ENCODE results near the gene SELENOP.

The SELENOP gene

GRCh38 chr5:42799668-42800114, 12.0 kb downstream of the SELENOP start:
- H3K4me3 ChIP-seq (ENCODE audit: low read depth in 1 of 5, low read length in 5 of 5): no peak overlapping the region
- H3K27ac ChIP-seq (ENCODE audit: low read depth, low read length): no peak overlapping the region
- H3K36me3 ChIP-seq (ENCODE audit: control insufficient read depth in 5 of 5, insufficient read depth in 5 of 5, low read length in 5 of 5): peaks cover 30 to 46% (median 40%) of the 10 kb centered on the region in 5 donors
- no peaks in the 10 kb centered on the region for H3K27me3 ChIP-seq (ENCODE audit: control insufficient read depth in 5 of 5, insufficient read depth in 4 of 5, low read length in 5 of 5)
- peaks cover 0 to 3% (median 0%) of the 10 kb centered on the region in 5 donors for H3K9me3 ChIP-seq (ENCODE audit: control insufficient read depth in 5 of 5, low read length in 5 of 5)
- H3K9ac ChIP-seq (ENCODE audit: low read length in 5 of 5): no peak overlapping the region
- H3K4me1 ChIP-seq (ENCODE audit: control insufficient read depth in 5 of 5, insufficient read depth in 5 of 5, low read length in 5 of 5): no peaks in the 10 kb centered on the region

- no peak overlapping the region for H3K4me3 ChIP-seq (ENCODE audit: low read depth in 1 of 5, low read length in 5 of 5)
- no peak overlapping the region for H3K27ac ChIP-seq (ENCODE audit: low read depth, low read length)
- no peak overlapping the region for H3K9ac ChIP-seq (ENCODE audit: low read length in 5 of 5)
- no peaks in the 10 kb centered on the region for H3K27me3 ChIP-seq (ENCODE audit: control insufficient read depth in 5 of 5, insufficient read depth in 4 of 5, low read length in 5 of 5)
- peaks cover 0 to 3% (median 0%) of the 10 kb centered on the region in 5 donors for H3K9me3 ChIP-seq (ENCODE audit: control insufficient read depth in 5 of 5, low read length in 5 of 5)
- no peaks in the 10 kb centered on the region for H3K4me1 ChIP-seq (ENCODE audit: control insufficient read depth in 5 of 5, insufficient read depth in 5 of 5, low read length in 5 of 5)
- peaks cover 27 to 43% (median 36%) of the 10 kb centered on the region in 5 donors for H3K36me3 ChIP-seq (ENCODE audit: control insufficient read depth in 5 of 5, insufficient read depth in 5 of 5, low read length in 5 of 5)
Observed at GRCh38 chr5:42799241-42799608, 12.5 kb downstream of the SELENOP start.

GRCh38 chr5:42798284-42799240, 13.1 kb downstream of the SELENOP start:
- Histone ChIP-seq H3K9me3 (ENCODE audit: control insufficient read depth in 5 of 5, low read length in 5 of 5) (peaks cover 0 to 5% (median 3%) of the 10 kb centered on the region in 5 donors), H3K27me3 (ENCODE audit: control insufficient read depth in 5 of 5, insufficient read depth in 4 of 5, low read length in 5 of 5) (no peaks in the 10 kb centered on the region), H3K36me3 (ENCODE audit: control insufficient read depth in 5 of 5, insufficient read depth in 5 of 5, low read length in 5 of 5) (peaks cover 23 to 38% (median 30%) of the 10 kb centered on the region in 5 donors), H3K27ac (ENCODE audit: low read depth, low read length) (no peak overlapping the region), H3K4me3 (ENCODE audit: low read depth in 1 of 5, low read length in 5 of 5) (no peak overlapping the region), H3K4me1 (ENCODE audit: control insufficient read depth in 5 of 5, insufficient read depth in 5 of 5, low read length in 5 of 5) (no peaks in the 10 kb centered on the region), H3K9ac (ENCODE audit: low read length in 5 of 5) (no peak overlapping the region)

GRCh38 chr5:42791151-42791550, 20.5 kb downstream of the SELENOP start:
- H3K27me3 ChIP-seq (ENCODE audit: control insufficient read depth in 5 of 5, insufficient read depth in 4 of 5, low read length in 5 of 5): no peaks in the 10 kb centered on the region
- H3K4me1 ChIP-seq (ENCODE audit: control insufficient read depth in 5 of 5, insufficient read depth in 5 of 5, low read length in 5 of 5): no peaks in the 10 kb centered on the region
- H3K4me3 ChIP-seq (ENCODE audit: low read depth in 1 of 5, low read length in 5 of 5): no peak overlapping the region
- H3K9me3 ChIP-seq (ENCODE audit: control insufficient read depth in 5 of 5, low read length in 5 of 5): peaks cover 4 to 13% (median 11%) of the 10 kb centered on the region in 5 donors
- no peak overlapping the region for H3K9ac ChIP-seq (ENCODE audit: low read length in 5 of 5)
- H3K36me3 ChIP-seq (ENCODE audit: control insufficient read depth in 5 of 5, insufficient read depth in 5 of 5, low read length in 5 of 5): no peaks in the 10 kb centered on the region
- no peak overlapping the region for H3K27ac ChIP-seq (ENCODE audit: low read depth, low read length)

GRCh38 chr5:42787845-42788244, 23.8 kb downstream of the SELENOP start:
- Histone ChIP-seq H3K27ac (ENCODE audit: low read depth, low read length) (no peak overlapping the region), H3K9ac (ENCODE audit: low read length in 5 of 5) (no peak overlapping the region), H3K4me3 (ENCODE audit: low read depth in 1 of 5, low read length in 5 of 5) (no peak overlapping the region), H3K9me3 (ENCODE audit: control insufficient read depth in 5 of 5, low read length in 5 of 5) (peaks cover 4 to 17% (median 13%) of the 10 kb centered on the region in 5 donors), H3K36me3 (ENCODE audit: control insufficient read depth in 5 of 5, insufficient read depth in 5 of 5, low read length in 5 of 5) (no peaks in the 10 kb centered on the region), H3K27me3 (ENCODE audit: control insufficient read depth in 5 of 5, insufficient read depth in 4 of 5, low read length in 5 of 5) (no peaks in the 10 kb centered on the region), H3K4me1 (ENCODE audit: control insufficient read depth in 5 of 5, insufficient read depth in 5 of 5, low read length in 5 of 5) (no peaks in the 10 kb centered on the region)

- H3K27ac ChIP-seq (ENCODE audit: low read depth, low read length): no peak overlapping the region
- no peaks in the 10 kb centered on the region for H3K4me1 ChIP-seq (ENCODE audit: control insufficient read depth in 5 of 5, insufficient read depth in 5 of 5, low read length in 5 of 5)
- H3K36me3 ChIP-seq (ENCODE audit: control insufficient read depth in 5 of 5, insufficient read depth in 5 of 5, low read length in 5 of 5): no peaks in the 10 kb centered on the region
- no peak overlapping the region for H3K4me3 ChIP-seq (ENCODE audit: low read depth in 1 of 5, low read length in 5 of 5)
- no peak overlapping the region for H3K9ac ChIP-seq (ENCODE audit: low read length in 5 of 5)
- H3K9me3 ChIP-seq (ENCODE audit: control insufficient read depth in 5 of 5, low read length in 5 of 5): peaks cover 4 to 17% (median 13%) of the 10 kb centered on the region in 5 donors
- H3K27me3 ChIP-seq (ENCODE audit: control insufficient read depth in 5 of 5, insufficient read depth in 4 of 5, low read length in 5 of 5): no peaks in the 10 kb centered on the region
Observed at GRCh38 chr5:42787073-42787472, 24.6 kb downstream of the SELENOP start.

GRCh38 chr5:42785756-42786155, 25.9 kb downstream of the SELENOP start:
- H3K9ac ChIP-seq (ENCODE audit: low read length in 5 of 5): no peak overlapping the region
- no peaks in the 10 kb centered on the region for H3K4me1 ChIP-seq (ENCODE audit: control insufficient read depth in 5 of 5, insufficient read depth in 5 of 5, low read length in 5 of 5)

GRCh38 chr5:42784132-42784531, 27.6 kb downstream of the SELENOP start:
- H3K4me1 ChIP-seq (ENCODE audit: control insufficient read depth in 5 of 5, insufficient read depth in 5 of 5, low read length in 5 of 5): no peaks in the 10 kb centered on the region
- H3K27ac ChIP-seq (ENCODE audit: low read depth, low read length): no peak overlapping the region
- peaks cover 4 to 17% (median 13%) of the 10 kb centered on the region in 5 donors for H3K9me3 ChIP-seq (ENCODE audit: control insufficient read depth in 5 of 5, low read length in 5 of 5)
- H3K9ac ChIP-seq (ENCODE audit: low read length in 5 of 5): no peak overlapping the region
- no peaks in the 10 kb centered on the region for H3K27me3 ChIP-seq (ENCODE audit: control insufficient read depth in 5 of 5, insufficient read depth in 4 of 5, low read length in 5 of 5)
- H3K36me3 ChIP-seq (ENCODE audit: control insufficient read depth in 5 of 5, insufficient read depth in 5 of 5, low read length in 5 of 5): no peaks in the 10 kb centered on the region
- no peak overlapping the region for H3K4me3 ChIP-seq (ENCODE audit: low read depth in 1 of 5, low read length in 5 of 5)

More at GRCh38 chr5:42785756-42786155, 25.9 kb downstream of the SELENOP start:
- Histone ChIP-seq H3K27me3 (ENCODE audit: control insufficient read depth in 5 of 5, insufficient read depth in 4 of 5, low read length in 5 of 5) (no peaks in the 10 kb centered on the region), H3K36me3 (ENCODE audit: control insufficient read depth in 5 of 5, insufficient read depth in 5 of 5, low read length in 5 of 5) (no peaks in the 10 kb centered on the region), H3K9me3 (ENCODE audit: control insufficient read depth in 5 of 5, low read length in 5 of 5) (peaks cover 4 to 17% (median 13%) of the 10 kb centered on the region in 5 donors), H3K27ac (ENCODE audit: low read depth, low read length) (no peak overlapping the region), H3K4me3 (ENCODE audit: low read depth in 1 of 5, low read length in 5 of 5) (no peak overlapping the region)

- H3K36me3 ChIP-seq (ENCODE audit: control insufficient read depth in 5 of 5, insufficient read depth in 5 of 5, low read length in 5 of 5): no peaks in the 10 kb centered on the region
- H3K9me3 ChIP-seq (ENCODE audit: control insufficient read depth in 5 of 5, low read length in 5 of 5): peaks cover 2 to 10% (median 3%) of the 10 kb centered on the region in 5 donors
- H3K4me3 ChIP-seq (ENCODE audit: low read depth in 1 of 5, low read length in 5 of 5): no peak overlapping the region
- no peak overlapping the region for H3K9ac ChIP-seq (ENCODE audit: low read length in 5 of 5)
- no peaks in the 10 kb centered on the region for H3K27me3 ChIP-seq (ENCODE audit: control insufficient read depth in 5 of 5, insufficient read depth in 4 of 5, low read length in 5 of 5)
- peaks cover 0 to 6% (median 0%) of the 10 kb centered on the region in 5 donors for H3K4me1 ChIP-seq (ENCODE audit: control insufficient read depth in 5 of 5, insufficient read depth in 5 of 5, low read length in 5 of 5)
- no peak overlapping the region for H3K27ac ChIP-seq (ENCODE audit: low read depth, low read length)
Observed at GRCh38 chr5:42781584-42781983, 30.1 kb downstream of the SELENOP start.

- Histone ChIP-seq H3K36me3 (ENCODE audit: control insufficient read depth in 5 of 5, insufficient read depth in 5 of 5, low read length in 5 of 5) (no peaks in the 10 kb centered on the region), H3K9me3 (ENCODE audit: control insufficient read depth in 5 of 5, low read length in 5 of 5) (no peaks in the 10 kb centered on the region)
Observed at GRCh38 chr5:42779083-42779482, 32.6 kb downstream of the SELENOP start.

More at GRCh38 chr5:42779083-42779482, 32.6 kb downstream of the SELENOP start:
- no peak overlapping the region for H3K9ac ChIP-seq (ENCODE audit: low read length in 5 of 5)
- no peak overlapping the region for H3K27ac ChIP-seq (ENCODE audit: low read depth, low read length)
- no peaks in the 10 kb centered on the region for H3K27me3 ChIP-seq (ENCODE audit: control insufficient read depth in 5 of 5, insufficient read depth in 4 of 5, low read length in 5 of 5)
- peaks cover 0 to 6% (median 0%) of the 10 kb centered on the region in 5 donors for H3K4me1 ChIP-seq (ENCODE audit: control insufficient read depth in 5 of 5, insufficient read depth in 5 of 5, low read length in 5 of 5)
- no peak overlapping the region for H3K4me3 ChIP-seq (ENCODE audit: low read depth in 1 of 5, low read length in 5 of 5)
